ENCODE measurements around the gene MACROD2. TPM values are rescaled to one million over a fixed set of nuclear protein-coding genes. Genes with fewer than 3 reads are reported as not detected.

The MACROD2 gene
- polyA plus RNA-seq, 1 donor (not counting 4 experiments of a cell fraction or from before 2014, with no cell fraction given), result 0.71 TPM

- H3K9ac ChIP-seq (ENCODE audit: control insufficient read depth, extremely low read depth, insufficient read depth, low read length), result no peak overlapping the region
- no peaks in the 10 kb centered on the region for H4K20me1 ChIP-seq (ENCODE audit: control insufficient read depth, extremely low read depth, insufficient read depth, low read length)
- no peaks in the 10 kb centered on the region for H3K4me1 ChIP-seq (ENCODE audit: control insufficient read depth, extremely low read depth, insufficient read depth, low read length)
- H3K36me3 ChIP-seq (ENCODE audit: control insufficient read depth in 2 of 2, extremely low read depth in 1 of 2, insufficient read depth in 2 of 2, low read length in 2 of 2), result no peaks in the 10 kb centered on the region
- dilution Hi-C loops (cut with MboI; ENCODE audit: extremely low pct_ligation_motif_present, low sequenced_read_pairs), result no loop called here
- no peak overlapping the region for H3K4me2 ChIP-seq (ENCODE audit: control insufficient read depth, extremely low read depth, insufficient read depth, low read depth, low read length)
- H3K4me3 ChIP-seq (ENCODE audit: control insufficient read depth in 2 of 3, extremely low read depth in 1 of 3, insufficient read depth in 2 of 3, low read depth in 1 of 3, low read length in 3 of 3), result no peak overlapping the region
- DNase-seq (ENCODE audit: low read depth, low spot score), result no peak
- no peak overlapping the region for H3K27ac ChIP-seq (ENCODE audit: control insufficient read depth, insufficient read depth, low read length)
- H3K9me3 ChIP-seq (ENCODE audit: control insufficient read depth, low read depth, low read length), result no peaks in the 10 kb centered on the region
- no peaks in the 10 kb centered on the region for H3K27me3 ChIP-seq (ENCODE audit: control insufficient read depth, extremely low read depth, insufficient read depth, low read length)
- no peak overlapping the region for H2AFZ ChIP-seq (ENCODE audit: control insufficient read depth, low read length)
- no peaks in the 10 kb centered on the region for H3K9me1 ChIP-seq (ENCODE audit: control insufficient read depth, extremely low read depth, insufficient read depth, low read length)
- no peaks in the 10 kb centered on the region for H3K79me2 ChIP-seq (ENCODE audit: control insufficient read depth, insufficient read depth, low read length)
- FAIRE-seq, result no peak
- no peak for TF ChIP-seq CTCF (optimal IDR thresholded peaks at IDR 0.05 in 1 of 3, IDR thresholded peaks at IDR 0.05 in 1 of 3, conservative IDR thresholded peaks at IDR 0.05 in 1 of 3; ENCODE audit: extremely low read depth in 1 of 3, insufficient read depth in 2 of 3, low read length in 3 of 3)
- TF ChIP-seq EZH2 (IDR thresholded peaks at IDR 0.05; ENCODE audit: low read length), result no peak
Measured at GRCh38 chr20:16007962-16008361, 2012.6 kb downstream of the MACROD2 start.

GRCh38 chr20:16011056-16011455 is 2015.7 kb downstream of the MACROD2 start:
- no peak overlapping the region for H3K9ac ChIP-seq (ENCODE audit: control insufficient read depth, extremely low read depth, insufficient read depth, low read length)
- H3K4me3 ChIP-seq (ENCODE audit: control insufficient read depth in 2 of 3, extremely low read depth in 1 of 3, insufficient read depth in 2 of 3, low read depth in 1 of 3, low read length in 3 of 3), result no peak overlapping the region
- dilution Hi-C loops (cut with MboI; ENCODE audit: extremely low pct_ligation_motif_present, low sequenced_read_pairs), result no loop called here
- no peaks in the 10 kb centered on the region for H3K79me2 ChIP-seq (ENCODE audit: control insufficient read depth, insufficient read depth, low read length)
- FAIRE-seq (no peak), DNase-seq (ENCODE audit: low read depth, low spot score) (no peak)
- no peak overlapping the region for H3K27ac ChIP-seq (ENCODE audit: control insufficient read depth, insufficient read depth, low read length)
- H3K4me1 ChIP-seq (ENCODE audit: control insufficient read depth, extremely low read depth, insufficient read depth, low read length), result no peaks in the 10 kb centered on the region
- no peaks in the 10 kb centered on the region for H3K36me3 ChIP-seq (ENCODE audit: control insufficient read depth in 2 of 2, extremely low read depth in 1 of 2, insufficient read depth in 2 of 2, low read length in 2 of 2)
- no peaks in the 10 kb centered on the region for H3K9me3 ChIP-seq (ENCODE audit: control insufficient read depth, low read depth, low read length)
- H4K20me1 ChIP-seq (ENCODE audit: control insufficient read depth, extremely low read depth, insufficient read depth, low read length), result no peaks in the 10 kb centered on the region
- no peaks in the 10 kb centered on the region for H3K9me1 ChIP-seq (ENCODE audit: control insufficient read depth, extremely low read depth, insufficient read depth, low read length)
- TF ChIP-seq CTCF (optimal IDR thresholded peaks at IDR 0.05 in 1 of 3, IDR thresholded peaks at IDR 0.05 in 1 of 3, conservative IDR thresholded peaks at IDR 0.05 in 1 of 3; ENCODE audit: extremely low read depth in 1 of 3, insufficient read depth in 2 of 3, low read length in 3 of 3) (no peak), EZH2 (IDR thresholded peaks at IDR 0.05; ENCODE audit: low read length) (no peak)
- no peaks in the 10 kb centered on the region for H3K27me3 ChIP-seq (ENCODE audit: control insufficient read depth, extremely low read depth, insufficient read depth, low read length)
- H2AFZ ChIP-seq (ENCODE audit: control insufficient read depth, low read length), result no peak overlapping the region
- H3K4me2 ChIP-seq (ENCODE audit: control insufficient read depth, extremely low read depth, insufficient read depth, low read depth, low read length), result no peak overlapping the region
